Stimulated activated memory B cell treated with anti-CD40 and anti-IgM and Interleukin-4, amounts not matched to agents 10 μg/mL and 1 μg/mL and 100 μg/mL, for 72 hours (primary cell): Measurements from ENCODE around the gene GNS.

Source experiments
- ATAC-seq: fragments of 150-1000 bp; cut with Tn5 transposase; 2 replicates; pipeline ENCODE4 v1.10.0; 2021
- H3K27ac Mint-ChIP-seq: one replicate; pipeline ENCODE4 v1.8.0; 2022; ENCODE audit warnings: mild to moderate bottlenecking, mixed read lengths
- H3K27me3 Mint-ChIP-seq: one replicate; pipeline ENCODE4 v1.8.0; 2022; ENCODE audit warnings: mixed read lengths
- H3K36me3 Mint-ChIP-seq: one replicate; pipeline ENCODE4 v1.8.0; 2022; ENCODE audit warnings: mixed read lengths
- H3K4me1 Mint-ChIP-seq: one replicate; pipeline ENCODE4 v1.8.0; 2022; ENCODE audit warnings: mixed read lengths
- H3K4me3 Mint-ChIP-seq: one replicate; pipeline ENCODE4 v1.8.0; 2022; ENCODE audit warnings: mild to moderate bottlenecking, moderate library complexity, mixed read lengths
- H3K9me3 Mint-ChIP-seq: one replicate; pipeline ENCODE4 v1.8.0; 2022; ENCODE audit warnings: mixed read lengths

GNS gene

GRCh38 chr12:64752032-64752431, 7.2 kb downstream of the GNS start:
- Mint-ChIP-seq H3K4me1 (peaks cover 27% of the 10 kb centered on the region), H3K9me3 (no peaks in the 10 kb centered on the region), H3K4me3 (no peak overlapping the region), H3K27me3 (no peaks in the 10 kb centered on the region), H3K27ac (no peak overlapping the region), H3K36me3 (peaks cover 22% of the 10 kb centered on the region)
- no peak for ATAC-seq

GRCh38 chr12:64749461-64750200, 9.6 kb downstream of the GNS start:
- Mint-ChIP-seq H3K36me3 (peaks cover 39% of the 10 kb centered on the region), H3K27ac (no peak overlapping the region), H3K4me3 (no peak overlapping the region), H3K27me3 (no peaks in the 10 kb centered on the region), H3K9me3 (no peaks in the 10 kb centered on the region), H3K4me1 (peaks cover 9% of the 10 kb centered on the region)
- ATAC-seq = no peak

- no peaks in the 10 kb centered on the region for H3K4me1 Mint-ChIP-seq
- no peak overlapping the region for H3K27ac Mint-ChIP-seq
- no peak overlapping the region for H3K4me3 Mint-ChIP-seq
- no peaks in the 10 kb centered on the region for H3K9me3 Mint-ChIP-seq
- peaks cover 46% of the 10 kb centered on the region for H3K36me3 Mint-ChIP-seq
- ATAC-seq = no peak
- H3K27me3 Mint-ChIP-seq = no peaks in the 10 kb centered on the region
Observed at GRCh38 chr12:64747695-64748094, 11.5 kb downstream of the GNS start.

- Mint-ChIP-seq H3K4me3 (no peak overlapping the region), H3K9me3 (no peaks in the 10 kb centered on the region), H3K4me1 (no peaks in the 10 kb centered on the region), H3K27me3 (no peaks in the 10 kb centered on the region), H3K27ac (no peak overlapping the region), H3K36me3 (peaks cover 56% of the 10 kb centered on the region)
- ATAC-seq = no peak
Observed at GRCh38 chr12:64746663-64747062, 12.5 kb downstream of the GNS start.

- Mint-ChIP-seq H3K27ac (no peak overlapping the region), H3K9me3 (no peaks in the 10 kb centered on the region), H3K27me3 (no peaks in the 10 kb centered on the region), H3K4me3 (no peak overlapping the region), H3K4me1 (no peaks in the 10 kb centered on the region), H3K36me3 (peaks cover 61% of the 10 kb centered on the region)
- ATAC-seq = no peak
Observed at GRCh38 chr12:64745980-64746379, 13.2 kb downstream of the GNS start.

- H3K27ac Mint-ChIP-seq = no peak overlapping the region
- no peaks in the 10 kb centered on the region for H3K27me3 Mint-ChIP-seq
- H3K4me1 Mint-ChIP-seq = no peaks in the 10 kb centered on the region
- no peak for ATAC-seq
- H3K36me3 Mint-ChIP-seq = peaks cover 66% of the 10 kb centered on the region
- H3K9me3 Mint-ChIP-seq = no peaks in the 10 kb centered on the region
- H3K4me3 Mint-ChIP-seq = no peak overlapping the region
Observed at GRCh38 chr12:64745259-64745807, 13.9 kb downstream of the GNS start.

GRCh38 chr12:64744422-64745258, 14.6 kb downstream of the GNS start:
- ATAC-seq = no peak
- Mint-ChIP-seq H3K27me3 (no peaks in the 10 kb centered on the region), H3K4me3 (no peak overlapping the region), H3K27ac (no peak overlapping the region), H3K4me1 (no peaks in the 10 kb centered on the region), H3K36me3 (peaks cover 70% of the 10 kb centered on the region), H3K9me3 (no peaks in the 10 kb centered on the region)

- Mint-ChIP-seq H3K4me1 (no peaks in the 10 kb centered on the region), H3K4me3 (no peak overlapping the region), H3K9me3 (no peaks in the 10 kb centered on the region), H3K27ac (no peak overlapping the region), H3K27me3 (no peaks in the 10 kb centered on the region), H3K36me3 (peaks cover 75% of the 10 kb centered on the region)
- ATAC-seq = no peak
Observed at GRCh38 chr12:64743206-64743605, 16.0 kb downstream of the GNS start.

GRCh38 chr12:64742416-64742815, 16.8 kb downstream of the GNS start:
- H3K27ac Mint-ChIP-seq = no peak overlapping the region
- ATAC-seq = no peak
- peaks cover 82% of the 10 kb centered on the region for H3K36me3 Mint-ChIP-seq
- no peaks in the 10 kb centered on the region for H3K4me1 Mint-ChIP-seq
- no peaks in the 10 kb centered on the region for H3K27me3 Mint-ChIP-seq
- H3K9me3 Mint-ChIP-seq = no peaks in the 10 kb centered on the region
- H3K4me3 Mint-ChIP-seq = no peak overlapping the region

GRCh38 chr12:64740646-64741045, 18.6 kb downstream of the GNS start:
- Mint-ChIP-seq H3K27me3 (no peaks in the 10 kb centered on the region), H3K4me1 (no peaks in the 10 kb centered on the region), H3K9me3 (no peaks in the 10 kb centered on the region), H3K36me3 (peaks cover 88% of the 10 kb centered on the region), H3K4me3 (no peak overlapping the region), H3K27ac (no peak overlapping the region)
- no peak for ATAC-seq

GRCh38 chr12:64739778-64740177, 19.4 kb downstream of the GNS start:
- Mint-ChIP-seq H3K4me1 (no peaks in the 10 kb centered on the region), H3K36me3 (peaks cover 85% of the 10 kb centered on the region), H3K4me3 (no peak overlapping the region), H3K9me3 (no peaks in the 10 kb centered on the region), H3K27me3 (no peaks in the 10 kb centered on the region), H3K27ac (no peak overlapping the region)
- ATAC-seq = no peak

GRCh38 chr12:64737539-64737938, 21.7 kb downstream of the GNS start:
- H3K27ac Mint-ChIP-seq = no peak overlapping the region
- H3K27me3 Mint-ChIP-seq = no peaks in the 10 kb centered on the region
- peaks cover 83% of the 10 kb centered on the region for H3K36me3 Mint-ChIP-seq

GRCh38 chr12:64736771-64737170, 22.4 kb downstream of the GNS start:
- Mint-ChIP-seq H3K27me3 (no peaks in the 10 kb centered on the region), H3K36me3 (peaks cover 76% of the 10 kb centered on the region), H3K4me1 (no peaks in the 10 kb centered on the region), H3K4me3 (no peak overlapping the region), H3K9me3 (no peaks in the 10 kb centered on the region), H3K27ac (no peak overlapping the region)
- no peak for ATAC-seq

More at GRCh38 chr12:64737539-64737938, 21.7 kb downstream of the GNS start:
- no peak for ATAC-seq
- Mint-ChIP-seq H3K9me3 (no peaks in the 10 kb centered on the region), H3K4me3 (no peak overlapping the region), H3K4me1 (no peaks in the 10 kb centered on the region)

GRCh38 chr12:64735442-64735841, 23.8 kb downstream of the GNS start:
- no peaks in the 10 kb centered on the region for H3K9me3 Mint-ChIP-seq
- peaks cover 9% of the 10 kb centered on the region for H3K4me1 Mint-ChIP-seq
- H3K27me3 Mint-ChIP-seq = no peaks in the 10 kb centered on the region
- no peak overlapping the region for H3K27ac Mint-ChIP-seq
- peaks cover 77% of the 10 kb centered on the region for H3K36me3 Mint-ChIP-seq
- no peak overlapping the region for H3K4me3 Mint-ChIP-seq
- ATAC-seq = no peak

GRCh38 chr12:64733857-64734256, 25.3 kb downstream of the GNS start:
- ATAC-seq = no peak
- peaks cover 67% of the 10 kb centered on the region for H3K36me3 Mint-ChIP-seq
- peaks cover 16% of the 10 kb centered on the region for H3K4me1 Mint-ChIP-seq
- H3K4me3 Mint-ChIP-seq = no peak overlapping the region
- H3K9me3 Mint-ChIP-seq = no peaks in the 10 kb centered on the region
- H3K27me3 Mint-ChIP-seq = no peaks in the 10 kb centered on the region
- H3K27ac Mint-ChIP-seq = no peak overlapping the region

GRCh38 chr12:64731683-64732082, 27.5 kb downstream of the GNS start:
- no peak overlapping the region for H3K4me3 Mint-ChIP-seq
- peaks cover 16% of the 10 kb centered on the region for H3K4me1 Mint-ChIP-seq
- ATAC-seq = no peak
- no peaks in the 10 kb centered on the region for H3K27me3 Mint-ChIP-seq
- no peak overlapping the region for H3K27ac Mint-ChIP-seq
- peaks cover 58% of the 10 kb centered on the region for H3K36me3 Mint-ChIP-seq
- H3K9me3 Mint-ChIP-seq = no peaks in the 10 kb centered on the region
